ENCODE data around the gene PACSIN2.

The PACSIN2 gene

DNA sequence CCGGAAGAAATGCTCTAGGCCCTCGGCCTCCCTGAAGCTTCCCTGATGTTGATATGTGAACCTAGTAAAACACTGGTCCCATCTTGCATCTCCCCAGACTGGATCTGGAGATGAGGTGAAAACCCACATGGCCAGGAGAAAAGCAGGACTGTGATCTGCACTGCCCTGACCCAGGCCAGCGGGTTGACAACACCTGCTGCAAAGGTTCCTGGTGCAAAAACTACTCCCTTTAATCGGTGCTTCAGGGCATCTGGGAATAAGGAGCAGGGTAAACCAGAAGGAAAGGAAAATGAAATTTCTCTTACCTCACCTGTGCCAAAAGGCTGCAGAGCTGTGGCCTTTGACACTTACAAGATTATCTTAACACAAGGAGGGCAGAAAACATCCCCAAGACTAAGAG, 30.6 kb downstream of the PACSIN2 start:
- H3K4me2 ChIP-seq, result no peak overlapping the region
- TF ChIP-seq Cebpa-rat (IDR thresholded peaks at IDR 0.05), result no peak

DNA sequence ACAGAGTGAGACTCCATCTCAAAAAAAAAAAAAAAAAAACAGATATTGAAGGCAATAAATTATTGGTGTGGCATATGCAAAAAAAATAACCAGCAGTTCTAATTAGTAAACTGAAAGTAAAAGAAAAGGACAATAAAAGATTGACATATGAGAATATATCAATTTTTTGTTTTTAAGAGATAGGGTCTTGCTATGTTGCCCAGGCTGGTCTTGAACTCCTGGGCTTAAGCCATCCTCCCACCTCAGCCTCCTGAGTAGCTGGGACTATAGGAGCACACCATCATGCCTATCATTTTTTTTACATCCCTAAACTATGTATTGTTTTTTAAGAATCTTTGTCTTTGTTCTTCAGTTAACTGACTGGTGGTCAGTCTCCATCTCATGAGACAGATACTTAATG, 31.5 kb downstream of the PACSIN2 start:
- TF ChIP-seq Cebpa-rat (IDR thresholded peaks at IDR 0.05), result no peak
- no peak overlapping the region for H3K9ac ChIP-seq
- no peaks in the 10 kb centered on the region for H3K27me3 ChIP-seq
- peaks cover 56 to 68% (median 64%) of the 10 kb centered on the region in 11 experiments; a peak in 21 of 22 replicates for H4K20me1 ChIP-seq
- no peak overlapping the region for H3K4me3 ChIP-seq
- peaks cover 5 to 27% (median 19%) of the 10 kb centered on the region in 10 experiments for H3K4me1 ChIP-seq
- H3K36me3 ChIP-seq, result peaks cover 0 to 36% (median 17%) of the 10 kb centered on the region in 11 experiments; a peak in 15 of 22 replicates
- no peak overlapping the region for H3K4me2 ChIP-seq
- H3K9me3 ChIP-seq (replicated peaks in 1 of 11), result peaks cover 0 to 19% (median 6%) of the 10 kb centered on the region in 11 experiments; a peak in 15 of 22 replicates
- H3K27ac ChIP-seq, result no peak overlapping the region

More for the DNA sequence above, 30.6 kb downstream of the PACSIN2 start:
- no peak overlapping the region for H3K4me3 ChIP-seq
- H3K27ac ChIP-seq, result peak overlapping the region in 1 of 11 experiments; percentile 18; a peak in 1 of 22 replicates
- peaks cover 56 to 68% (median 64%) of the 10 kb centered on the region in 11 experiments; a peak in 21 of 22 replicates for H4K20me1 ChIP-seq
- H3K9ac ChIP-seq, result peak overlapping the region in 1 of 11 experiments; percentile 31; a peak in 1 of 22 replicates
- H3K4me1 ChIP-seq, result peaks cover 0 to 27% (median 15%) of the 10 kb centered on the region in 10 experiments; a peak in 14 of 20 replicates
- H3K9me3 ChIP-seq (replicated peaks in 1 of 11), result peaks cover 0 to 17% (median 6%) of the 10 kb centered on the region in 11 experiments; a peak in 15 of 22 replicates
- H3K27me3 ChIP-seq, result no peaks in the 10 kb centered on the region
- H3K36me3 ChIP-seq, result peaks cover 0 to 36% (median 14%) of the 10 kb centered on the region in 11 experiments; a peak in 15 of 22 replicates

DNA sequence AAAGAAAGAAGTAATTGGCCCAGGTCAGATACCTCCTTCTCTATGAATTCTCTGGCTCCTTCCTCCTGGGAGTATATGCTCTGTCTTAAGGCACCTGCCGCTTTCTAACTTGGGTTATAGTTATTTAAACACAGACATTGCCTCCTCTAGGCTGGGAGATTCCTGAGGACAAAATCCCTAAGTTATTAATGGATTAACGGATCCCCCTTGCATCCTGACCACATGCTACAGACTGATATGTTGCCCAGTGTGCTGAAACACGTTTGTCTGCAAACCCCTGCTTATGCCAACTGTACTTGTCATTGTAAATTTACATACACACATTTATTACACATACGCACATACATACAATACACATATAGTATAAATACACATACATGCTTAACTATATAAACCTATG, 35.3 kb downstream of the PACSIN2 start:
- H3K27me3 ChIP-seq, result no peaks in the 10 kb centered on the region
- H3K9me3 ChIP-seq (replicated peaks in 1 of 11), result peaks cover 0 to 19% (median 6%) of the 10 kb centered on the region in 11 experiments; a peak in 15 of 22 replicates
- peaks cover 18 to 51% (median 28%) of the 10 kb centered on the region in 10 experiments for H3K4me1 ChIP-seq
- H3K36me3 ChIP-seq, result peaks cover 0 to 22% (median 14%) of the 10 kb centered on the region in 11 experiments; a peak in 14 of 22 replicates
- peaks cover 30 to 68% (median 52%) of the 10 kb centered on the region in 11 experiments; a peak in 20 of 22 replicates for H4K20me1 ChIP-seq
- H3K27ac ChIP-seq, result no peak overlapping the region
- no peak overlapping the region for H3K9ac ChIP-seq
- no peak for TF ChIP-seq Cebpa-rat (IDR thresholded peaks at IDR 0.05)
- H3K4me2 ChIP-seq, result no peak overlapping the region; a peak in 1 of 22 replicates
- no peak overlapping the region for H3K4me3 ChIP-seq

DNA sequence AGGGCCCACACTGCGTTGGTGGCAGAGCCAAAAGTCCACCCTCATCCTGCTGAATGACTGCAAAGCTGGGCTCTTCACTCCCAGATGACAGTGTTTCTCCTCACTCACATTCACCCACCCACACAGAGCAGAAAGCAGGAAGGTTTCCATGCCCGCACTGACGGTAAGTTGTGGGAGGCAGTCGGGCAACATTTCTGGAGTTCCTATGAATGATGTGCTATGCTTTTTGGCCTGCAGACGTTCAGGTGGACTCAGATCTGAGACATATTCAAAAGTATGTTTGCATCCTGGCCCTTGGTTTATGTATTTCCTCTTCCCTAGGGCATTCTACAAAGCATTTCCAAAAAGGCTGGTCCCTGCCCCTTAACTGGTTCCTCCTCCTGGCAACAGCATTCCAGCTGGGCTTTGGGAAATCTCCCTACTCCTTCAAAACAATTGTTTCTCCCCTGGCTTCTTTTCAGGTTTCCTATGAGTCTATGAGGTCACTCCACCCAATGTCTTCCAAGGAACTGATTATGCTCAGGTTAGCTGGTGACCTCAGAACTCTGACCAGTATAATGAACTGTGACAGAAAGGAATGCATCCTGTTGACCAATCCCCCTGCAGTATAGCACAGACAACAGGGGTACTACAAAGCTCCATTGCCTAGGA, 36.4 kb downstream of the PACSIN2 start:
- Histone ChIP-seq H3K4me3 (no peak overlapping the region), H3K27ac (peak overlapping the region in 6 of 11 experiments; percentile 2 to 65 (median 36); a peak in 7 of 22 replicates), H3K27me3 (no peaks in the 10 kb centered on the region), H3K9me3 (replicated peaks in 1 of 11) (peaks cover 0 to 23% (median 12%) of the 10 kb centered on the region in 11 experiments; a peak in 17 of 22 replicates), H3K36me3 (peaks cover 0 to 20% (median 7%) of the 10 kb centered on the region in 11 experiments; a peak in 10 of 22 replicates), H3K9ac (peak overlapping the region in 1 of 11 experiments; percentile 19; a peak in 1 of 22 replicates), H3K4me2 (peak overlapping the region; percentile 35 to 90 (median 55)), H4K20me1 (peaks cover 31 to 68% (median 51%) of the 10 kb centered on the region in 11 experiments; a peak in 19 of 22 replicates), H3K4me1 (peaks cover 18 to 62% (median 37%) of the 10 kb centered on the region in 10 experiments)
- TF ChIP-seq Cebpa-rat (IDR thresholded peaks at IDR 0.05), result no peak

DNA sequence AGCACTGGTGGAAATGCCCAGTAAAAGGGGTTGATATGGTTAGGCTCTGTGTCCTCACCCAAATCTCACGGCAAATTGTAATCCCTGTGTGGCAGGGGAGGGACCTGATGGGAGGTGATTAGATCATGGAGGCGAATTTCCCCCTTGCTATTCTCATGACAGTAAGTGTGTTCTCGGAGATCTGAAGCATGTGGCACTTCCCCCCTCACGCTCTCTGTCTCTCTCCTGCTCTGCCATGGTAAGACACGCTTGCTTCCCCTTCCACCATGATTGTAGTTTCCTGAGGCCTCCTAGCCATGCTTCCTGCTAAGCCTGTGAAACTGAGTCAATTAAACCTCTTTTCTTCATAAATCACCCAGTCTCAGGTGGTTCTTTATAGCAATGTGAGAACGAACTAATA, 37.4 kb downstream of the PACSIN2 start:
- Histone ChIP-seq H3K4me3 (no peak overlapping the region), H3K4me2 (peak overlapping the region; percentile 35 to 90 (median 55)), H3K36me3 (peaks cover 0 to 22% (median 9%) of the 10 kb centered on the region in 11 experiments; a peak in 11 of 22 replicates), H3K27me3 (no peaks in the 10 kb centered on the region), H3K4me1 (peaks cover 18 to 72% (median 47%) of the 10 kb centered on the region in 10 experiments), H3K9ac (peak overlapping the region in 1 of 11 experiments; percentile 29; a peak in 2 of 22 replicates), H3K9me3 (replicated peaks in 1 of 11) (peaks cover 0 to 23% (median 13%) of the 10 kb centered on the region in 11 experiments; a peak in 16 of 22 replicates), H3K27ac (peak overlapping the region; percentile 2 to 65 (median 30); a peak in 15 of 22 replicates), H4K20me1 (peaks cover 39 to 74% (median 56%) of the 10 kb centered on the region in 11 experiments; a peak in 19 of 22 replicates)
- TF ChIP-seq Cebpa-rat (IDR thresholded peaks at IDR 0.05), result no peak

DNA sequence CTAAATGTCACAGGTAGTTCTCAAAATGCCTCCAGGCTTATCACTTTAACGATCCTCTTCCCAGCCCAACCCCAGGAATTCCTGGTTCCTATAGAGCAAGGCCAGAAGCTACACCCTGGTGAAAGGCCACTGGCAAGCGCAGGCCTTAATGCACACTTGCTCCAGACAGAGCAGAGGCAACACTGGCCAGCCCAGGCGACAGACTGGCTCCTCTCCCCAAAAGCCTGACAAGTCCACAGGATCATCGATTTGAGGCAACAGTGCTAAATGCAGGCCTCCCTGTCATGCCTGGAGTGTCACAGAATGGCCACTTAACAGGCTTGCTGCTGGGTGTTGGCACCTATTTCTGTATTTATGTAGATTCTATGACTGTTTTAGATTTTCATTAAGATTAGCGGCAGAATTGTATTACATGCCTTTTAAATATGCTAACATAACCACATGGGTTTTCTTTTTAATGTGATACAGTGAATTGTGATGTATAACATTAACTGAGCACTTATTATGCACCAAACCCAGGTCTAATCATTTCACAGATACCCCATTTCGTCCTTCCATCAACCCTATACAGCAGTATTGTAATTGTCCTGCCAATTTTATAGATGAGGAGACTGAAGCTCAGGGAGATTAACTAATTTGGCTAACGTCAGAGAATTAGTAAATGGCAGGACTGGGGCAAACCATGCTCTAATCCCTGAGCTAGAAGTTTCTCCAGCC, 38.6 kb downstream of the PACSIN2 start:
- peak overlapping the region in 1 of 11 experiments; percentile 29; a peak in 3 of 22 replicates for H3K27ac ChIP-seq
- H3K9ac ChIP-seq, result peak overlapping the region in 2 of 11 experiments; percentile 9 to 17; a peak in 1 of 22 replicates
- H3K9me3 ChIP-seq (replicated peaks in 1 of 11), result peaks cover 0 to 35% (median 25%) of the 10 kb centered on the region in 11 experiments; a peak in 18 of 22 replicates
- peaks cover 39 to 76% (median 56%) of the 10 kb centered on the region in 11 experiments; a peak in 19 of 22 replicates for H4K20me1 ChIP-seq
- peaks cover 0 to 28% (median 18%) of the 10 kb centered on the region in 11 experiments; a peak in 14 of 22 replicates for H3K36me3 ChIP-seq
- TF ChIP-seq Cebpa-rat (IDR thresholded peaks at IDR 0.05), result no peak
- peak overlapping the region in 2 of 11 experiments; percentile 66 to 90; a peak in 5 of 22 replicates for H3K4me2 ChIP-seq
- H3K4me3 ChIP-seq, result no peak overlapping the region
- H3K27me3 ChIP-seq, result no peaks in the 10 kb centered on the region
- peaks cover 18 to 84% (median 49%) of the 10 kb centered on the region in 10 experiments for H3K4me1 ChIP-seq

DNA sequence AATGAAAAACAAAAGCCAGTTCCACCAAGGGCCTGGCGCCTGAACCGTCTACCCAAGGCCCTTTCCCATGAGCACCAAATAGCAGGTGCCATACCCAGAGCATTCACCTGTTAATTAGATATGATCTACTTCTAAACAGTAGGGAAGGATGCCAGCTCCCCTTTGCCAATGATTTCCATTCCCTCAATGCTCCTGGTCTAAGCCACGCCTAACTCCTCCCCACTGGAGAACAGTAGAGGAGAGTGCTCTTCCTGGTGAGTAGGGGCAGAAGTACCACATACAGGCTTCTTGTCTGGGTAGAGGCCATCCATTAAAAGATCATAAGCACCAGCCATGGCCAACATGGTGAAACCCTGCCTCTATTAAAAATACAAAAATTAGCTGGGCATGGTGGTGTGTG, 40.7 kb downstream of the PACSIN2 start:
- peaks cover 18 to 95% (median 46%) of the 10 kb centered on the region in 10 experiments for H3K4me1 ChIP-seq
- peak overlapping the region in 6 of 11 experiments; percentile 52 to 83 (median 74); a peak in 11 of 22 replicates for H3K27ac ChIP-seq
- peaks cover 47 to 87% (median 61%) of the 10 kb centered on the region in 11 experiments; a peak in 19 of 22 replicates for H4K20me1 ChIP-seq
- no peak overlapping the region; a peak in 1 of 20 replicates for H3K4me3 ChIP-seq
- peaks cover 10 to 50% (median 35%) of the 10 kb centered on the region in 11 experiments; a peak in 21 of 22 replicates for H3K36me3 ChIP-seq
- TF ChIP-seq Cebpa-rat (IDR thresholded peaks at IDR 0.05), result no peak
- H3K9ac ChIP-seq, result peak overlapping the region in 2 of 11 experiments; percentile 64 to 72; a peak in 5 of 22 replicates
- no peaks in the 10 kb centered on the region for H3K27me3 ChIP-seq
- H3K9me3 ChIP-seq (replicated peaks in 1 of 11), result peaks cover 0 to 49% (median 43%) of the 10 kb centered on the region in 11 experiments; a peak in 18 of 22 replicates
- H3K4me2 ChIP-seq, result peak overlapping the region in 6 of 11 experiments; percentile 72 to 92 (median 82); a peak in 12 of 22 replicates

DNA sequence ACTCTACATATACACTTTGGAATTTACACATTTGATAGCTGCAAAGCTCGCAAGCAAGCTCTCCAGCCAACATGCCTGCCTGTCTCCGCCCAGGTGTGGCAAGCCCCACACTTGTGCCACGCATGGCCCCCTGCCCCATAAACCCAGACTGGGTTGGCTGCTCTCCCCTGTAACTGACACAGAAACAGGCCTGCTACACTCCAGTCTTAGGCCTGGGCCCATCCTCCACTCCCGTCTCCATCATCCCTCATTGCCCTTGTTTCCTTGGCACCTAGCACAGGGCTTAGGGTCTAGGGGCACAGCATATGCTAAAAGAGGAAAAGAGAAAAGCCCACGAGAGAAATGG, 41.4 kb downstream of the PACSIN2 start:
- Histone ChIP-seq H3K27ac (peak overlapping the region in 8 of 11 experiments; percentile 0 to 83 (median 66); a peak in 14 of 22 replicates), H3K4me2 (peak overlapping the region in 8 of 11 experiments; percentile 32 to 92 (median 80); a peak in 16 of 22 replicates), H4K20me1 (peaks cover 44 to 87% (median 61%) of the 10 kb centered on the region in 11 experiments; a peak in 19 of 22 replicates), H3K4me3 (0 out of 20 replicates have a peak overlapping the region, but pooled peaks of 1 of the 10 experiments have one; percentile 10), H3K9ac (peak overlapping the region in 5 of 11 experiments; percentile 6 to 72 (median 64); a peak in 10 of 22 replicates), H3K27me3 (no peaks in the 10 kb centered on the region), H3K36me3 (peaks cover 13 to 57% (median 37%) of the 10 kb centered on the region in 11 experiments; a peak in 21 of 22 replicates), H3K4me1 (peaks cover 11 to 92% (median 42%) of the 10 kb centered on the region in 10 experiments), H3K9me3 (replicated peaks in 1 of 11) (peaks cover 0 to 49% (median 43%) of the 10 kb centered on the region in 11 experiments; a peak in 18 of 22 replicates)
- TF ChIP-seq Cebpa-rat (IDR thresholded peaks at IDR 0.05), result no peak
